Adrenal gland (tissue), 5 donors: ENCODE results near the gene PPP1R9A.

Experiments
- CTCF ChIP-seq, 6 experiments: fragments of 450-650 bp in 4 of 6; fragments of 200-600 bp in 2 of 6; sonication (generic) in 1 of 6; IDR thresholded peaks; 1 replicate in 5 of 6; 2 replicates in 1 of 6; pipeline versions ENCODE4 v1.5.1 to v1.8.0; 2016 to 2021; ENCODE audit warnings: antibody characterized with exemption in 6 of 6, mild to moderate bottlenecking in 2 of 6, moderate library complexity in 1 of 6
- POLR2A ChIP-seq, 2 donors: fragments of 450-650 bp; IDR thresholded peaks; one replicate each; pipeline ENCODE4 v1.6.1; 2017; ENCODE audit warnings: antibody characterized with exemption in 2 of 2, mild to moderate bottlenecking in 2 of 2, moderate library complexity in 1 of 2
- donor health status: DM: no; HTN: no; CAD: no.

DNA sequence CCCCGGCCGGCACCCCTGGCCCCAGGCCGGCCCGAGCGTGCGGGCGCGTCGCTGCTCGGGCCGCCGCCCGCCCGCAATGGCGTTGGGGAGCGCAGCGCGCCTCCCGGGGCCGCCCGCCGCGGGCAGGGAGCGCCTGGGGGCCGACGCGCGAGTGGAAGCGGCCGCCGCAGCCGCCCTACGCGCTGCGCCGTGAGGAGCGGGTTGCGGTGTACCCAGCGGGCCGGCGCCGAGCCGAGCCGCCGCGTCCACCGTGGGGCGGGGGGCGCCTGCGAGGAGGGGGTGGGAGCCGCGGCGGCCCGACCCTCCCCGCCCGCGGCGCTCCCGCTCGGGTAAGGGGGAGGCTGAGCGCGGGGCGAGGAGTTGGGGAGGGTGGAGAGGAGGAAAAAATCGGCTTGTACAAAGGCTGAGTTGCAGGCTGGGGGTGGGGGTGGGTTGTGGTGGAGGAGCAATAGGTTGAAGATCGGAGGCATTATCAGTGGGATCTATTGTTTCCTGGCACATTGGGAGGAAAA, 473 bp downstream of the PPP1R9A start:
- TF ChIP-seq CTCF (IDR thresholded peaks at IDR 0.05) = peak in 1 of 6 experiments; percentile 1
- TF ChIP-seq POLR2A (IDR thresholded peaks at IDR 0.05) = no peak
